ENCODE data around the gene B4GALT5.
"Not testable (repeated sequence)": the region's sequence is repeated elsewhere in the genome, so short reads cannot be mapped to it uniquely, and the experiment has no call there.

The B4GALT5 gene

DNA sequence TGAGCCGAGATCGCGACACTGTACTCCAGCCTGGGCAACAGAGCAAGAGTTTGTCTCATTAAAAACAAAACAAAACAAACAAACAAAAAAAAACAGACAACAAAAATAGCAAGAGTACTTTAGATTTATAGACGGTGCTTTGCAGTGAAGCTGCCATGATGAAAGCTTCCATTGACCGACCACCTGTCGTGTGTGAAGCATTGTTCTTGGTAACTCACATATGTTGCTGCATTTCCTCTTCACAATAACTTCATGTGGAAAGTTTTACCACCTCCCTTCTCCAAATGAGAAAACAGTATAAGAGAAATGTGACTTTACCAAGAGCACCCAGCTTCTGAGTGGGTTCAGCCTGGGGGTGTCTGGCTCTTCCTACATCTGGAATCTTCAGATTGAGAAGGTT, 89.4 kb downstream of the B4GALT5 start:
- FAIRE-seq, result no peak

DNA sequence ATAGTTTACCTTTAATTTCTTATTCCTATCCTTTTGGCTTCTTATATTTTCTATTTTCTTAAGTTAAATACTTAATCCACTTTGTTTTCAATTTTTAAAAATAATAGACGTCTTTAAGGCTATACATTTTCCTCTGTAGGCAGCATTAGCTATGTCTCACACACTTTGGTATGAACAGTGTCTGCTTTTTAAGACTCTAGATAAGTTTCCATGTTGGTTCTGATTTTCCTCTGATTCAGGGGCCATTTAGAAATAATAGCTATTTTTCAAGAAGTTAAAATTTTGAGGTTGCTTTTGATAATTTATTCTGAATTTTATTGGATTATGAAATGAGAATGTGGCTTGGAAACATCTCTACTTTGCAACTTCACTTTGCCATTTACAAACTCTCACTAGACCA, 91.4 kb downstream of the B4GALT5 start:
- FAIRE-seq, result no peak

DNA sequence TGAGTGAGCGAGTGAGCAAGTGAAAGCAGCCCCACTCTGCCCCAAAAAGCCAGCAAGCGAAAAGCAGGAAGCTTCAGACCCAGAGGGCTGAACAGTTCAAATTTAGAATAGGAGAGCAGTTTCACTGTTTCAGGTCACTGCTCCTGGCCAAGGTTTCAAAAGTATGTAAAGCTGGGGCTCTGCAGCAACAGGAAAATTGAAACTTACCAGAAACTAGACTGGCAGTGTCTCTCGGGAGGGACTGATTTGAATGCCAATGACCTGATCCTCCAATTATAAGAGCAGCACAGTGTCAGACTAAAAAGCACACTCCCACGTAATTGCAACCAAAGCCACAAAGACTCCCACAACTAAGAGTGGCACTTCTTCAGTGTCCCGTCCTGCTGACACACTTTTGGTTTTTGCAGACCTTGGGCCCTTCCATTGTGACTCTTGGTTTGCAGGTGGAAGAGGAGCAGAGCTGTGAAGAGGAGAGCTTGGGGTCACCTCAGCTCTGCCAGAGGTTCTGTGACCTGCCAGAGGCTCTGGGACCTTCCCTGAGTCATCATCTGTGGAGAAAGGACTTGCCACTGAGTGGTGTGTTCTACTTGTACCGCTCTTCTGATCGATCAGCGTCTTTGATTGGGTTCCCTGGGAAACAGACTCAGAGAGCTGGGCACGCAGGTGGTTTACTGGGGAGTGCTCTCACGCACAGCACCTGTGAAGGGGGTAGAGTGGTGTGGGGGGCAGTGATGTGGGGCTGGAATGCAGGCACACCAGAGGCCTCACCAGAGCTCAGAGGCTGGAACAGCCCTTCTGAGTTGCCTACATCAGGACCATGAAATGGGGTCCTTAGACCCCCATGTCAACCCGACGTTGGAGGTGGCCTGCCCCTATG, 93.1 kb downstream of the B4GALT5 start:
- FAIRE-seq, result no peak

DNA sequence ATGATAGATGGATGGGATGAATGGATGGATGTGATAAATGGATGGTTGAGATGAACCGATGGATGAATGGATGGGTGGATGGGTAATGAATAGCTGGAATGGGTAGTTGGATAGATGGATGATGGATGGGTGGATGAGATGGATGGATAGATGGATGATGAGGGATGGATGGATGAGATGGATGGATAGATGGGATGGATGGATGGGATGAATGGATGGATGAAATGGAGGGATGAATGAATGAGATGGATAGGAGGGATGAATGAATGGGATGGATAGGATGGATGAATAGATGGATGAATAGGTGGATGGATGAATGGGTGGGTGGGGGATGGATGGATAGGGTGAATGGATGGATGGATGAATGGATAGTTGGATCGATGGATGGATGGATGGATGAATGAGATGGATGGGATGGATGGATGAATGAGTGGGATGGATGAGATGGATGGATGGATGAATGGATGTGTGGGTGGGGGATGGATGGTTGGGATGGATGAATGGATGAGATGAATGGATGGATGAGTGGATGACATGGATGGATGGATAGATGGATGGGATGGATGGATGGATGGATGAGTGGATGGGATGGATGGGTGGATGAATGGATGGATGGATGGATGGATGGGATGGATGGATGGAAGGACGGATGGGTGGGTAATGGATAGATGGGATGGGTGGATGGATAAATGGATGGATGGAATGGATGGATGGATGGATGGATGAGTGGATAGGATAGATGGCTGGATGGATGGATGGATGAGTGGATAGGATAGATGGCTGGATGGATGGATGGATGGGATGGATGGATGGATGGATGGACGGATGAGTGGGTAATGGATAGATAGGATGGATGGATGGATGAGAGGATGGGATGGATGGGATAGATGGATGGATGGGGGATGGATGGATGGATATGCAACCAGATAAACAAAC, 94.3 kb downstream of the B4GALT5 start:
- no peak for FAIRE-seq

DNA sequence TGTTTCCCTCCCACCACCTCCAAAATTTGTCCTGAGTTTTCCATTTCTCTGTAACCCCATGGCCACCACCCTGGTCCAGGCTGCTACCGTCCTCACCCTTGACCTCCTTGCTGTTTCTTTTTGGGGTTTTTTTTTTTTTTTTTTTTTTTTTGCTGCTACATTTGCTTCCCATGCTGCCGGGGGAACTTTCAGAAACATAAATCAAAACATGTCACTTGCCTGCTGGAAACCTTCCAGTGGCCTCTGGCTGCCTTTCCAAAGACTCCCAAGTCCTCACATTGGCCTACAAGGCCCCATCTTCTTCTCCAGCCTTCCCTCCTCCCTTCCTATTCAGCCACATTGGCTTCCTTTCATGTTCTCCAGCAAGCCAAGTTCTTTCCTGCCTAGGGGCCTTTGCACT, 95.4 kb downstream of the B4GALT5 start:
- FAIRE-seq, result no peak

DNA sequence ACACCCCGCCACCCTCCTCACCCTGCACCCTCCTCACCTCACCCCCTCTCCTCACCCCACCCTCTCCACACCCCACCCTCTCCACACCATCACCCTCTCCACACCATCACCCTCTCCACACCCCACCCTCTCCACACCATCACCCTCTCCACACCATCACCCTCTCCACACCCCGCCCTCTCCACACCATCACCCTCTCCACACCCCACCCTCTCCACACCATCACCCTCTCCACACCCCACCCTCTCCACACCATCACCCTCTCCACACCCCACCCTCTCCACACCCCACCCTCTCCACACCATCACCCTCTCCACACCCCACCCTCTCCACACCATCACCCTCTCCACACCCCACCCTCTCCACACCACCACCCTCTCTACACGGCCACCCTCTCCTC, 96.3 kb downstream of the B4GALT5 start:
- not testable (repeated sequence) for FAIRE-seq

DNA sequence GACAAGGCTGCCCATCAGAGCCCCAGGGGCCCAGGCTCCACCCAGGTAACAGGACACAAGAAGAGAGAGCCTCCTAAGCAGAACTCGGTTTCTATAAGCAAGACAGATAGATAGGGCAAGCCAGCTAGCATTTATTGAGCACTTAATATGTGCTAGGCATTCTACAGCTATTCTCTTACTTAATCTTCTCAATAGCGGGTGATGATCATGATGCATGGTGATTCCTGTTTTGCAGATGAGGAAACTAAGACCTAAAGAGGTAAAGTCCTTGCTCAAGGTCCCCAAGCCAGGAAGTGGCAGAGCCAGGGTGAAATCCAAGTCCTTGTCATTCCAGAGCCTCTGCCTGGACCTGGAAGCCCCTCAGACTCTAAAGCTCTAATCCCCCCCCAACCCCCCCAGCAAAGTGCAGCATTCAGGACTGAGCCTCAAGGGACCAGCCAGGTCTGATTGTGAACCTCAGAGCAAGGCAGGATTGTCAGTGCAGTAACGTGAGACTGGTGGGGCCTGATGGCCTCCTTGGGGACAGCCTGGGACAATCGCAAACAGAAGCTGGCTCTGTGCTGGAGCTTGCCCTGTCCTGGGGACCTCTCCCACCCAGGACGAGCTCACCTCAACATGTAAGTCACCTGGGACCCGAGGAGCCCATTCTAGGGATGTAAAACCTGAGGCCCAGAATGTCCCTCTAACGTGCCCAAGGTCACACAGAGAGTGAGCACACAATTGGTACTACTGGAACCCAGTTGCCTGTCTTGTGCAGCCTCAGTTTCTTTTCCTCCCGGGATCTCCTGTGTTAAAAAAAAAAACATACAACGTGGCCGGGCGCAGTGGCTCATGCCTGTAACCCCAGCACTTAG, 97.3 kb downstream of the B4GALT5 start:
- no peak for FAIRE-seq

DNA sequence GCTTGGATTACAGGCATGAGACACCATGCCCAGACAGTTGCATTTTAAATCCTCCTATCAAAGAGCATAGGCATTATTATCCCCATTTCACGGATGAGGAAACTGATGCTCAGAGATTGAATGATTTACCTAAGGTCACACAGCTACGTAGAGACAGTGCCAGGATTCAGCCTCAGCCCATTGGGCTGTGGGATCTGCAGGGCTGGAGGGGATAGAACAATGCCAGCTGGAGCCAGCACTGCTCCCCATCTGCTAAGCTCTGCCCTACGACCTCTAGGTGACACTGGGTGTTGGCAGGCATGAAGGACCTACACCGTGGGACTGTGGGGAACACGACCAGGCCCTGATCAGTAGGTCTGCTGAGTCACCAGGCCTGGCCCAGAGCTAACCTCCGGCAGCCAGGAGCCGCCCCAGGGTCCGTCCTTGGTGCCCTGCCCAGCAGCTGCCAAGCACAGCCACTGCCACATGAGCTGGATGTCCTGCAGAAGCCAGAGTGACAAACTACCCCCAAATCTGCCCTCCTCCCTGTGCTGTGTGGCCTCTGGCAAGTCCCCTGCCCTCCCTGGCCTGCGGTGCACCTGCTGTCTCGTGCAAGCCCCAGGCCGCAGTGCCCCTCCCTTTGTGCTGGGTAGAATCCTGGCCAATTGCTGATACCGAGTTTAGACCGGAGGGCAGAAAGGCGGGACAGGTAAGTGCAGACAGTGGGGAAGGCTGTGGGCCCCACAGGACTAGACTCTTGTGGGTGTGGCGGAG, 98.1 kb downstream of the B4GALT5 start:
- FAIRE-seq, result no peak

DNA sequence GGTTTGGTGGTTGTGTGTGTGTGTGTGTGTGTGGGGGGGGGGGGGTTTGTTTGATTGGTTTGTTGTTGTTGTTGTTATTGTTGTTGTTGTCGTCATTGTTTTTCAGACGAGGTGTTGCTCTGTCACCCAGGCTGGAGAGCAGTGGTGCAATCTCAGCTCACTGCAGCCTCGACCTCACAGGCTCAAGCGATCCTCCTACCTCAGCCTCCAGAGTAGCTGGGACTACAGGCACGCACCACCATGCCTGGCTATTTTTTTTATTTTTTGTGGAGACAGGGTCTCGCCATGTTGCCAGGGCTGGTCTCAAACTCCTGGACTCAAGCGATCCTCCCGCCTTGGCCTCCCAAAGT, 98.7 kb downstream of the B4GALT5 start:
- not testable (repeated sequence) for FAIRE-seq

DNA sequence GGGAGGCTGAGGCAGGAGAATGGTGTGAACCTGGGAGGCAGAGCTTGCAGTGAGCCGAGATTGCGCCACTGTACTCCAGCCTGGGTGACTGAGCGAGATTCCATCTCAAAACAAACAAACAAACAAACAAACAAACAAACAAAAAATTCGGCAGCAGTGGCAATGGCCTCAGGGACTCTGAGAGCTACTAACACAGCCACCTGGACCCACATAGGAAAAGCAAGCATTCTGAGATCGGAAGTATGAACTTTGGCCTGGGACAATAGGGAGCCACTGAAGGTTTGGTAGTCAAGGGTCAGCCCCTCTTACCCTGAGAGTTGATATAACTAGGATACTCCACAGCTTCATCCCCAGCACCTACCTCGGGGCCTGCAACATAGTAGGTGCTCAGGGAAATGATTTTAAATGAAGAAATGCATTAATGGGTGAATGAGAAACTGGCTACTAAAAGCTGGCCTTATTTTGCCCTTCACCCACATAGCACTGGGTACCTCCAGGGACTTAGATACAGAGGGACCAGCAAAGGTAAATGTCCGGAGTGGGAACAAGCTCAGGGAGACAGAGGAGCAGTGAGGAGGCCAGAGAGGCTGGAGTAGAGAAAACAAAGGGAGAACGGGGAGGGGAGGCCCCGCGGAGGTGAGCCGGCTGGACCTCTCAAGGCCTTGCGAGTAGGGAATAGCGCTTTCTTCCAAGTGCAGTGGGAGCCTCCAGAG, 99.2 kb downstream of the B4GALT5 start:
- FAIRE-seq, result no peak

DNA sequence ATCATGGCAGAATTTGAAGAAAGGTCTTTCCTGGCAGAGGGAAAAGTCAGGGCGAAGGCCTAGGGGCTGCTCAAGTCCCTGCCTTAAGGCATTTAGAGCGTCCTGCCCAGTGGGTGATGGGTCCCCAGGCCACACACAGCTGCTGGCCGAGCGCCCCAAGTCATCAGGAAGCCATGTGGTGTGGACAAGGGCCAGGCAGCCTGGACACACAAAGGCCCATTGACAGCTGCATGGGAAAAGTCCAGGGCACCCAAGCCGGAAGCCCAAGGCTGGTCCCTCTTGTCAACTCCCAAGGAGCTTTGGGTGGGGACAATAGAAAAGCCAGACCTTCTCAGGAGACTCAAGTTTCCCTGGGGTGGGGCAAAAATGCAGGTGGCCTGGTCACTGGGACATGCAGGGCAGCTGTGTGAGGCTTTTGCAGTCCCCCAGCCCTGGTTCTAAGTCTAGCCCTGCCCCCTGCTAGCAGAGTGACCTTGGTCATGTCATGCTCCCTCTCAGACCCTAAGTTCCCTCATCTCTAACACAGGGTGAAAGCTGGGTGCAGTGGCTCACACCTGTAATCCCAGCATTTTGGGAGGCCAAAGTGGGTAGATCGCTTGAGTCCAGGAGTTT, 101.4 kb downstream of the B4GALT5 start:
- no peak for FAIRE-seq

DNA sequence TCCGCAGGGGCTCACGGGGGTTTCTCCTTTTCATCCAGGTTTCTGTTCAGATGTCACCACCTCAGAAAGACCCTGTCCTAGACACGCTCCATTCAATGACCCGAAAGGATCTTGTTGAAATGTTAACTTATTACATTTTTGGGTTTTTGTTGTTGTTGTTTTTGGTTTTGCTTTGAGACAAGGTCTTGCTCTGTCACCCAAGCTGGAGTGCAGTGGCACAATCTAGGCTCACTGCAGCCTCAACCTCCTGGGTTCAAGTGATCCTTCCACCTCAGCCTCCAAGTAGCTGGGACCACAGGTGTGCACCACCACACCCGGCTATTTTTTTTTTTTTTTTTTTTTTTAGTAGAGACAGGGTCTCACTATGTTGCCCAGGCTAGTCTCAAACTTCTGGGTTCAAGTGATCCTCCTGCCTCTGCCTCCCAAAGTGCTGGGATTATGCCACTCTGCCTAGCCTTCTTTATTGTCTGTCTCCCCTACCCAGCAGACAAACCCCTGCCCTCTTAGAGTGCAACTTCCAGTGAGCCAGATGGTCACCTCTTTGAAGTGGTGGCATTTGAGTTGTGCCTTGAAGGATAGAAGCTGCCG, 102.0 kb downstream of the B4GALT5 start:
- not testable (repeated sequence) for FAIRE-seq

DNA sequence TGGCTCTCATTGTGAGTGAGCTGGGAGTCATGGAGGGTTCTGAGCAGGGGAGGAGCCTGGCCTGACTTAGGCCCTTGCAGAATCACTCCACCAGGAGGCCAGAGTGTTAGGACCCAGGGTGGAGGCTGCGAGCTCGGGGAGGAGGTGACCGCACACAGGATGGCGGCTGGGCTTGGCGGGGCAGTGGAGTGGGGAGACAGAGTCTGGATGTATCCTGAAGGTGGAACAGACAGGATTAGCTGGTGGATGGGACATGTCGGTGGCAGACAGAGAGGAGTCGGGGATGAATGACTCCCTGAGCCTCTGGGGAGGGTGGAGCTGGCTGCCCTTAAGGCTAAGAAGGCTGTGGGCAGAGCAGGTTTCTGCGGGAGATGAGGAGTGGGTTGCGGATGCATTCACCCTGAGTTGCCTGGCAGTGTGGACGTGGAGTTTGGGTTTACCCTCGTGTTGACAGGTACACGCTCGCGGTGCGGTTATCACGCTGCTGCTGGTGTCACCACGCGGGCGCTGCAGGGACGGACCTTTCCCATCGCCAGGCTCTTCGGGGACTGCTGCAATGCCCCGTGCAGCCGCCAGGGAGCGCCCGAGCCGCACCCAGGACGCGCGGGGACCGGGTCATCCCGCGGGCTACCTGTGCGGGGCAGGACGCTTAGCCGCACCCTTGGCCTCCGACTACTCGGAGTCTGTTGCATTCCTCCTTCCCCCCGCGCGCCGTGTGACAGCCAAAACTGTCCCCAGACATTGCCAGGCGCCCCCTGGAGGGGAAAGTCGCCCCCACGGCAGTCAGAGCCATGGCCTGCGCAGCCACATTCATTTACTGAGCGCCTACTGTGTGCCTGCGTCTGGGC, 102.8 kb downstream of the B4GALT5 start:
- FAIRE-seq, result no peak

DNA sequence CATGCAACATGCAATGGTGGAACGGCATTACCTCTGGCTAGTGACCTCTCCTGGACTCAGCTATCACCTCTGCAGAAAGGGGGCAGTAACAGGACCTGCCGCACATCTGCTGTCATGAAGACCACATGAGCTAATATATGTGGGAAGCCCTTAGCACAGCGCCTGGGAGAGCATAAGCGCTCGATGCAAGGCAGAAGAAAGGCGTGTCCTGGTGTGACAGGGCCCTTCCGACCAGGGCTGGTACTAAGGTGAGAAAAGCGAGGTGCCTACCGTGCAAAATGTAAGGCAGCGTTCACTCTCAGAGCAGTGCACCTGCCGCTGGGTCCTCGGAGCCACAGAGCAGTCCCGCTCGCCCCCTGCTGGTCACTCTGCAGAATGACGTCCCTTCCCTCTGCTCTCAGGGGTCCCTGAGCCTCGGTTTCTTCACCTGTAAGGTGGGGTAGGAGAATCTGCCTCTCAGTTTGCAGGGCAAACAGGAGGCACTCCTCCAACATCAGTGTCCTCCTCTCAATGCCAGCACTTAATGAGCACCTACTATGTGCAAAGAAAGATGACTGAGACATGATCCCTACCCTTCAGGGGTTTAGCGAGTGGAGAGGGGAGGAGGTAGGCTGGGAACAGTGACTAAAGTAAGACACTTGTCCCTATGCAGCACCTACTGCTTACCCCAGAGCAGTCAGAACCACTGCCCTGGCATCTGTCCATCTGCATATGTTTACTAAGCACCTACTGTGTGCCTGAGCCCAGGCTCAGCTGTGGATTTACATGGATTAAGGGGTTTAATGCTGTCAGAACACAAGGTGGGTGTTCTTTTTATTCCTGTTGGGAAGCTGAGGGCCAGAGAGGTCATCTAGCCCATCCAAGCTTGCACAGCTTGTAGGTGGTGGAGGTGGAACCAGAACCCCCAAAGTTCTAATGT, 104.7 kb downstream of the B4GALT5 start:
- no peak for FAIRE-seq

DNA sequence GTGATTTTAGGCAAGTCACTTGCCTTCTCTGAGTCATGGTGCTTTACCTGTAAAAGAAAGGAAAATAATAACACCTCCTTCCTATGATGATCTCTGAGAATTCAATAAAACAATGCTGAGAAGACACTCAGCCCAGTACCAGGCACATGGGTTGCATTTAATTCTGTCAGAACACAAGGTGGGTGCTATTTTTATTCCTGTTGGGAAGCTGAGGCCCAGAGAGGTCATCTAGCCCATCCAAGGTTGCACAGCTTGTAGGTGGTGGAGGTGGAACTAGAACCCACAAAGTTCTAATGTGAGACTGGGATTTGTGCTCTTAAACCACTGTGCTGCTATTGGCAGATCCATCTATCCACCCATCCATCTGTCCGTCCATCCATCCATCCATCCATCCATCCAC, 106.1 kb downstream of the B4GALT5 start:
- FAIRE-seq, result no peak

DNA sequence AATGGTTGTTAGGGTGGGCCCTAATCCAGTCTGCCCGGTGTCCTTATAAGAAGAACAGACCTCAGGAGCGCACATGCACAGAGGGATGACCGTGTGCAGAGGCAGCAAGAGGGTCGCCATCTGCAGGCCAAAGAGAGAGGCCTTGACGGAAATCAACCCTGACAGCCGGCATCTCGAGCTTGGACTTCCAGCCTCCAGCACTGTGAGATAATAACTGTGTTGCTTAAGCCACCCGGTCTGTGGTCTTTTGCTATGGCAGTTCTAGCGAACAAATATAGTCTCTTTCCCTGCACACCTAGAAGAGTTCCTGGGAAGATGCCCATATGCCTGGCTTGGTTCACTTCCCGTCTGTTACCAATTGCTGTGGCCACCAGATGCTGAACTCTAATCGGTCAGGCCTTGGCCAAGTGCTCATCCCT, 110.5 kb downstream of the B4GALT5 start:
- FAIRE-seq, result no peak

DNA sequence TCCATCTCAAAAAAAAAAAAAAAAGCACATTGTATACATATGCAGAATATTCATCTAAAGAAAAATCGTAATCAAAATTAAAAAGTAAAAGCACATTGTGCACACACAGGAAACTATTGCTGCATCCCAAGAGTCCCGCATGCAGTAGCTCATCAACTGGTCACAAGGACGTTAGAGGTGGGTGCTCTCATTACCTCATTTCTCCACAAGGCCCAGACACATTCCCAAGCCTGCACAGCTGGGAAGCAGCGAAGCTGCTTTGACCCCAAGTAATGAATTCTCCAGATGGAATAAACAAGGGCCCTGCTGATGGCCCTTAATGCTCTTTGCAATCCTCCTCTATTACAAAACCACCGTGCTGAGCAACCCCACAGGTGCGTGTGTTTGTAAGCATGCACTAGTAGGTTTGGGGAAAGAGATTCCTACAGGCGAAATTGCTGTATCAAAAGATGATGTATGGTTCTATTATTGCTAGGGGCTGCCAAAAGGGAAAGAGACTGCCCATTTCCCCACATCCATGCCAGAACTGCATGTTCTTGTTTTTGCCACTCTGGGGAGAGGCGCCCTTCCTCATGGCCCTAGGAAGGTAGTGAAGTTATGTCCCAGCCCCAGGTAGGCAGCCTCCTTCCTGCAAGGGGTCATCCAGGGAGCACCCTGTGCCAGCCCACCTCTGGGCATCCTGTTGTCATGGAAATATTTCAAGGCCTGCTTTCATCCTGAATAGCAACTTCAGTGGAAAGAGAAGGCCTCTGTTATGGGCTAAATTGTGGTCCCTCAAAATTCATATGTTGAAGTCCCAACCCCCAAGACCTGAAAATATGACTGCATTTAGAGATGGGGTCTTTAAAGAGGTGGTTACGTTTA, 111.1 kb downstream of the B4GALT5 start:
- no peak for FAIRE-seq

Measured in endometrium (tissue), 2 donors.